Measurements from ENCODE around the gene UTRN. TPM values are rescaled to one million over a fixed set of nuclear protein-coding genes. Genes with fewer than 3 reads are reported as not detected.
A peak's percentile ranks its signal among the peaks of the same experiment; 100 is the strongest.

UTRN gene
- total RNA-seq, 1 experiment from 2014 or later: 216 TPM

DNA sequence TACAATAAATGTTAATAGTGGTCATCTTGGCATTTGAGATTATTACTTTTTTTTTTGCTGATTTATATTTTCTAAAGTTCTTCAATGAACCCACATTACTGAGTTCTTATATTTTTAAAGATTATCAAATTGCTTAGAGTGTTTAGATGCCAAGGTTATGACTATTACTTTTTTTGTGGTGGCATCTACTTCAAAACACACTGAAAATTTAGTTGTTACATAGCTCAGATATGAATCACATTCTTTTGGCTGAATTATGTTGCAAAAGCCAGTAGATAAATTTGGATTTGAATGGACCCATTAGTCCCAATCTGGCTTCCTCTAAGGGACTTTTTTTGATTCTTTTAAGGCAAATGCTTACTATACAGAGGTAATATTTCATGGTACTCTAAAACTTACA is 8.9 kb downstream of the UTRN start:
- Mint-ChIP-seq H3K9me3 (ENCODE audit: unreplicated experiment) (peaks cover 12% of the 10 kb centered on the region), H3K27ac (ENCODE audit: unreplicated experiment) (no peak overlapping the region), H3K4me1 (ENCODE audit: low read depth, unreplicated experiment) (peaks cover 21% of the 10 kb centered on the region), H3K4me3 (ENCODE audit: unreplicated experiment) (no peak overlapping the region), H3K27me3 (ENCODE audit: insufficient read depth, unreplicated experiment) (no peaks in the 10 kb centered on the region), H3K36me3 (ENCODE audit: insufficient read depth, unreplicated experiment) (peaks cover 69% of the 10 kb centered on the region)
- H3K4me3 ChIP-seq (ENCODE audit: low read depth, low read length): no peak overlapping the region
- TF ChIP-seq CTCF (IDR thresholded peaks at IDR 0.05; ENCODE audit: insufficient read depth in 1 of 2, low read depth in 1 of 2, low read length in 1 of 2, severe bottlenecking in 1 of 2, unreplicated experiment in 1 of 2): no peak
- peaks cover 3% of the 10 kb centered on the region for H3K36me3 ChIP-seq (ENCODE audit: control insufficient read depth, insufficient read depth, low read length)
- CTCF ChIA-PET: no interaction called here
- DNase-seq: no peak
- H3K27me3 ChIP-seq (replicated peaks; ENCODE audit: control insufficient read depth, insufficient read depth, low read length): no peaks in the 10 kb centered on the region
- intact Hi-C loops (cut with micrococcal nuclease; ENCODE audit: unreplicated experiment): no loop called here
- H3K9me3 ChIP-seq: no peaks in the 10 kb centered on the region
- POLR2A ChIA-PET: no interaction called here
- no TSS peak for BruUV-seq (replicated peaks)
- peaks cover 31% of the 10 kb centered on the region for H3K4me1 ChIP-seq

DNA sequence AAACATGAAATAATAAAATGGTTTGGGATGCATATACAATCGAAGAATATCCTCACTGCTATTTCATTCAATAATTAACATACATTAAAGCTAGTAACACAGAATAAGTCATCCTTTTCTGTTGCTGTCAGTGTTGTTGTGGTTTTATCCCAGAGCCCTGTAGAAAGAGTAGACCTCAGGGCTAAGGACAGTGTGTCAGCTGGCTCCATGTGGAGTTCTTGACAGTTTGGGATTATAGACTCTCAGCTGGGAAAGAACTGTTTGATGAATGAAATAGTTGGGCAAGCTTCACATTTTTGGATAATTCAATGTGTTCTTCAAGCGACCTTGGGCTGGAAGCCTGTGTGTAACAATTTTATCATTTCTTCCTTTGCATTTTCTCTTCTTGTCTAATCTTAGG is 10.1 kb downstream of the UTRN start:
- Histone ChIP-seq H3K27me3 (replicated peaks; ENCODE audit: control insufficient read depth, insufficient read depth, low read length) (no peaks in the 10 kb centered on the region), H3K36me3 (ENCODE audit: control insufficient read depth, insufficient read depth, low read length) (peaks cover 3% of the 10 kb centered on the region), H3K9me3 (no peaks in the 10 kb centered on the region), H3K4me1 (peaks cover 43% of the 10 kb centered on the region), H3K4me3 (ENCODE audit: low read depth, low read length) (no peak overlapping the region)
- CTCF ChIA-PET: no interaction called here
- BruUV-seq (replicated peaks): no TSS peak
- H3K4me3 Mint-ChIP-seq (ENCODE audit: unreplicated experiment): no peak overlapping the region
- no peak for TF ChIP-seq CTCF (IDR thresholded peaks at IDR 0.05; ENCODE audit: insufficient read depth in 1 of 2, low read depth in 1 of 2, low read length in 1 of 2, severe bottlenecking in 1 of 2, unreplicated experiment in 1 of 2)
- no peak for DNase-seq
- intact Hi-C loops (cut with micrococcal nuclease; ENCODE audit: unreplicated experiment): no loop called here
- no peaks in the 10 kb centered on the region for H3K27me3 Mint-ChIP-seq (ENCODE audit: insufficient read depth, unreplicated experiment)
- peaks cover 12% of the 10 kb centered on the region for H3K9me3 Mint-ChIP-seq (ENCODE audit: unreplicated experiment)
- H3K36me3 Mint-ChIP-seq (ENCODE audit: insufficient read depth, unreplicated experiment): peaks cover 61% of the 10 kb centered on the region
- H3K27ac Mint-ChIP-seq (ENCODE audit: unreplicated experiment): no peak overlapping the region
- peaks cover 25% of the 10 kb centered on the region for H3K4me1 Mint-ChIP-seq (ENCODE audit: low read depth, unreplicated experiment)
- POLR2A ChIA-PET: no interaction called here

DNA sequence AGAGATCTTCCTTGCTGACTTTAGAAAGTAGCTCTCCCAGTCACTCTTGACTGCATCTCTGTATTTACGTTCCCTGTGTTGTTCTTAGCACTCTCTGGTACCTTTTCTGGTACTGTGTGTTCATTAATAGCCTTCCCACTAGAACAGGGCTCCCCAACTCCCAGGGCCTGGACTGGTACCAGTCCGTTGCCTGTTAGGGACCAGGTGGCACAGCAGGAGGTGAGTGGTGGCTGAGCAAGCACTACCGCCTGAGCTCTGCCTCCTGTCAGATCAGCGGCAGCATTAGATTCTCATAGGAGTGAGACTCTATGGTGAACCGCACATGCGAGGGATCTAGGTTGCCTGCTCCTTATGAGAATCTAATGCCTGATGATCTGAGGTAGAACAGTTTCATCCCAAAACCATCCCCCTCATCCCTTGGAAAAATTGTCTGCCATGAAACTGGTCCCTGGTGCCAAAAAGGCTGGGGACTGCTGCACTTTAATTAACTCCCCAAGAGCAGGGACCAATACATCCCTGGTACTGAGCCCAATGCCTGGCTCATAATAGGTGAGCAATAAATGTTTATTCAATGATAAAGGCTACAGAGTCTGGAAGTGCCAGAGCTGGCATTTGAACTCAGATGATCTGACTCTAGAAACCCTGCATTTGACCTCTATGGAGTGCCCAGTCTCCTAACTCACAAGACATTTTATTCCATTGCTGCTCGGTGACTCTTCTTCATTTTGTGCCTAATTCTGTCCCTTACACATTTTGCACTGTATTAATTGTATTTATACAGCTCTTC is 11.0 kb downstream of the UTRN start:
- Histone ChIP-seq H3K9me3 (no peaks in the 10 kb centered on the region), H3K4me3 (ENCODE audit: low read depth, low read length) (no peak overlapping the region), H3K4me1 (peaks cover 53% of the 10 kb centered on the region), H3K36me3 (ENCODE audit: control insufficient read depth, insufficient read depth, low read length) (peaks cover 3% of the 10 kb centered on the region), H3K27me3 (replicated peaks; ENCODE audit: control insufficient read depth, insufficient read depth, low read length) (no peaks in the 10 kb centered on the region)
- H3K4me1 Mint-ChIP-seq (ENCODE audit: low read depth, unreplicated experiment): peaks cover 31% of the 10 kb centered on the region
- peak overlapping the region; percentile 54 for H3K4me3 Mint-ChIP-seq (ENCODE audit: unreplicated experiment)
- H3K9me3 Mint-ChIP-seq (ENCODE audit: unreplicated experiment): peaks cover 12% of the 10 kb centered on the region
- no peak for DNase-seq
- intact Hi-C loops (cut with micrococcal nuclease; ENCODE audit: unreplicated experiment): no loop called here
- ChIA-PET POLR2A (interaction anchor here (1.0 kb wide), 1 partner anchor 9 kb away, joined by 3 read pairs; no protein-coding TSS in a partner anchor), CTCF (no interaction called here)
- TF ChIP-seq CTCF (IDR thresholded peaks at IDR 0.05; ENCODE audit: insufficient read depth in 1 of 2, low read depth in 1 of 2, low read length in 1 of 2, severe bottlenecking in 1 of 2, unreplicated experiment in 1 of 2): no peak
- H3K36me3 Mint-ChIP-seq (ENCODE audit: insufficient read depth, unreplicated experiment): peaks cover 59% of the 10 kb centered on the region
- no peaks in the 10 kb centered on the region for H3K27me3 Mint-ChIP-seq (ENCODE audit: insufficient read depth, unreplicated experiment)
- no TSS peak for BruUV-seq (replicated peaks)
- peak overlapping the region; percentile 91 for H3K27ac Mint-ChIP-seq (ENCODE audit: unreplicated experiment)
